H1 (cell line): ENCODE results near the gene TBX18. TPM values are rescaled to one million over a fixed set of nuclear protein-coding genes. Genes with fewer than 3 reads are reported as not detected.
A peak's percentile ranks its signal among the peaks of the same experiment; 100 is the strongest.

Experiments used
- BACH1 ChIP-seq: IDR thresholded peaks from 2 replicates; pipeline ENCODE4 v1.6.1; 2012; ENCODE audit warnings: low read length, improper control_type of control experiment
- CBX5 ChIP-seq: fragments of 300-800, 300-1000 bp; sonication (generic); IDR thresholded peaks from 2 replicates; pipeline ENCODE4 v1.7.1; 2016; ENCODE audit warnings: antibody characterized with exemption, low read length, low read depth
- CREB1 ChIP-seq: IDR thresholded peaks from 2 replicates; pipeline ENCODE4 v1.6.1; 2012; ENCODE audit warnings: inconsistent platforms
- EZH2 ChIP-seq: fragments of 200-600 bp; sonication (generic); IDR thresholded peaks from 2 replicates; pipeline ENCODE4 v1.7.1; 2012; ENCODE audit warnings: low read depth, mild to moderate bottlenecking, moderate library complexity, low read length, inconsistent platforms; ENCODE audit not compliant: severe bottlenecking
- GABPA ChIP-seq: IDR thresholded peaks from 2 replicates; pipeline ENCODE4 v1.6.1; 2011; ENCODE audit warnings: mild to moderate bottlenecking, low read length, moderate library complexity, borderline replicate concordance; ENCODE audit not compliant: insufficient read depth
- HDAC6 ChIP-seq: IDR thresholded peaks from one replicate; pipeline ENCODE4 v1.7.1; 2012; ENCODE audit warnings: low read depth, mild to moderate bottlenecking, inconsistent platforms, low read length, moderate library complexity
- KDM4A ChIP-seq: IDR thresholded peaks from one replicate; pipeline ENCODE4 v1.7.1; 2012; ENCODE audit warnings: low read depth, mild to moderate bottlenecking, moderate library complexity, low read length, inconsistent platforms; ENCODE audit not compliant: severe bottlenecking
- KDM5A ChIP-seq: fragments of 200-600 bp; IDR thresholded peaks from 2 replicates; pipeline ENCODE4 v1.7.1; 2012; ENCODE audit warnings: mild to moderate bottlenecking, low read length, inconsistent platforms, mixed read lengths
- NANOG ChIP-seq: IDR thresholded peaks from 2 replicates; pipeline ENCODE4 v1.6.1; 2011; ENCODE audit warnings: low read length, low read depth, mild to moderate bottlenecking, inconsistent platforms; ENCODE audit not compliant: insufficient read depth, poor library complexity, severe bottlenecking
- PHF8 ChIP-seq: fragments of 200-600 bp; sonication (generic); conservative IDR thresholded peaks from 2 replicates; pipeline ENCODE4 v1.7.1; 2012; ENCODE audit warnings: low read depth, mild to moderate bottlenecking, inconsistent platforms, low read length, moderate library complexity
- RXRA ChIP-seq: IDR thresholded peaks from 2 replicates; pipeline ENCODE4 v1.6.1; 2011; ENCODE audit warnings: low read depth, mild to moderate bottlenecking, low read length, moderate library complexity; ENCODE audit not compliant: insufficient read depth
- SIRT6 ChIP-seq: IDR thresholded peaks from one replicate; pipeline ENCODE4 v1.7.1; 2012; ENCODE audit warnings: low read length, inconsistent platforms
- SP4 ChIP-seq: IDR thresholded peaks from 2 replicates; pipeline ENCODE4 v1.6.1; 2012; ENCODE audit warnings: low read length, inconsistent platforms
- SUZ12 ChIP-seq: fragments of 200-600 bp; sonication (generic); IDR thresholded peaks from 2 replicates; pipeline ENCODE4 v1.6.1; 2012; ENCODE audit warnings: mild to moderate bottlenecking, inconsistent platforms, low read length, moderate library complexity, mixed read lengths
- TEAD4 ChIP-seq: IDR thresholded peaks from 2 replicates; pipeline ENCODE4 v1.6.1; 2012; ENCODE audit warnings: low read depth, low read length, inconsistent platforms, mixed read lengths
- polyA plus RNA-seq, 7 experiments: library from polyadenylated mRNA; depleted of rRNA in 3 of 7; stranded (reverse) in 5 of 7; unstranded in 2 of 7; fragments of >200 nt in 5 of 7; fragments of 200-250 nt in 2 of 7; gene quantifications; 1 replicate in 5 of 7; 2 replicates in 1 of 7; 4 replicates in 1 of 7; pipeline versions ENCODE4 v1.2.1 to v1.2.3, GENCODE V29; 2011 to 2013; ENCODE audit warnings: missing spikeins in 2 of 7, mixed read lengths in 2 of 7
- total RNA-seq: library from RNA; stranded (reverse); fragmentation: NEBNext Ultra II Directional; extraction: Animal tissue kit (Norgen Biotek cat#: 25700); gene quantifications from 2 replicates; pipeline ENCODE4 v1.2.1, GENCODE V29; 2021
- TF ChIP-seq, protein P1 (sequence below): IDR thresholded peaks from 2 replicates; pipeline ENCODE4 v1.6.1; 2012; ENCODE audit warnings: low read length, inconsistent platforms
- TF ChIP-seq, protein P2 (sequence below), 3 experiments: IDR thresholded peaks; 1 replicate in 2 of 3; 2 replicates in 1 of 3; pipeline versions ENCODE4 v1.5.1 to v1.6.1; 2011; ENCODE audit warnings: low read length in 3 of 3, mild to moderate bottlenecking in 3 of 3, inconsistent platforms in 2 of 3, low read depth in 1 of 3, moderate library complexity in 1 of 3; ENCODE audit not compliant: insufficient read depth in 1 of 3; ENCODE audit errors: control extremely low read depth in 1 of 3
- TF ChIP-seq, protein P3 (sequence below): IDR thresholded peaks from 2 replicates; pipeline ENCODE4 v1.6.1; 2011; ENCODE audit warnings: low read length, improper control_type of control experiment

TBX18 gene
- total and polyA plus RNA-seq, 2 of the 8 experiments (the other 6 are each of a cell fraction or from before 2014, with no cell fraction given), result 0.02 TPM; not detected in 1

DNA sequence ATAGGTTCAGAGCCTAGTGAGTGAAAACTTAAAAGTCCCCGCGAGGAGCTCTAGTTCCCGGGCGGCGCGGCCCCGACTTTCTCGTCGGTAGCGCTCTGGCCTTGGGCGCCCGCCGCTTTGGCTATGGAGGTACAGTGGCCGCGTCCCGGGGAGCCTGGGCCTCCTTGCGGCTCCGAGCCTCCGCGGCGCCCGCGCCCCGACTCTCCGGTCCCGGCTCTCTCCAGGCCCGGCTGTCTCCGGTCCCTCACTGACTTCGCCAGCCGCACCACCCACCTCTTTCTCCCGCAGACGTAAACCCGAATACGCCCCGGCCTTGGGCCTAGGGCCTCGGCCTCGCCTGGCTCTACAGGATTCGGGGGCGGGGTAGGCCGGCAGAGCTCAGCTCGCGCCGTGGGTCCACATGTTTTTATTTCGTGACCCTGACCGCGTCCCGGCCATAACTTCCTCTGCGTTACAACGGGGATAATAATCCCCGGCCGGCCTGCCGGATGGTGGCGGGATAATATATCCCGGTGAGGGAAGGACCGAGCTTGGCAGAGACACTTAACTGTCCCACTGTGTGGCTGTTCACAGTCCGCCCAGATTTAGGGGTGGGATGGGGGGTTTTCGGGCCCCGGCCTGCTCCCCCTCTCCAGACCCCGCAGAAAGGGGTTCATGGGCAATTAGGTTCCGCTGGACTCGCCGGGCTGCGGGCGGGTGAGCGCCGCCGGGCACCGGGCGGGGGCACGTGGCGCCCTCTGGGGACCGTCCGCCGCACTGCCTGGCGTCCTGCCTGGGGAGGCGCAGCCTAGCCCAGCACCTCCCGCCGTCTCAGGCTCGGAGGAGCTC, 10.0 kb upstream of the TBX18 start (continued):
- TF ChIP-seq, protein P1, sequence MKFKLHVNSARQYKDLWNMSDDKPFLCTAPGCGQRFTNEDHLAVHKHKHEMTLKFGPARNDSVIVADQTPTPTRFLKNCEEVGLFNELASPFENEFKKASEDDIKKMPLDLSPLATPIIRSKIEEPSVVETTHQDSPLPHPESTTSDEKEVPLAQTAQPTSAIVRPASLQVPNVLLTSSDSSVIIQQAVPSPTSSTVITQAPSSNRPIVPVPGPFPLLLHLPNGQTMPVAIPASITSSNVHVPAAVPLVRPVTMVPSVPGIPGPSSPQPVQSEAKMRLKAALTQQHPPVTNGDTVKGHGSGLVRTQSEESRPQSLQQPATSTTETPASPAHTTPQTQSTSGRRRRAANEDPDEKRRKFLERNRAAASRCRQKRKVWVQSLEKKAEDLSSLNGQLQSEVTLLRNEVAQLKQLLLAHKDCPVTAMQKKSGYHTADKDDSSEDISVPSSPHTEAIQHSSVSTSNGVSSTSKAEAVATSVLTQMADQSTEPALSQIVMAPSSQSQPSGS, result no peak
- TF ChIP-seq, protein P2, sequence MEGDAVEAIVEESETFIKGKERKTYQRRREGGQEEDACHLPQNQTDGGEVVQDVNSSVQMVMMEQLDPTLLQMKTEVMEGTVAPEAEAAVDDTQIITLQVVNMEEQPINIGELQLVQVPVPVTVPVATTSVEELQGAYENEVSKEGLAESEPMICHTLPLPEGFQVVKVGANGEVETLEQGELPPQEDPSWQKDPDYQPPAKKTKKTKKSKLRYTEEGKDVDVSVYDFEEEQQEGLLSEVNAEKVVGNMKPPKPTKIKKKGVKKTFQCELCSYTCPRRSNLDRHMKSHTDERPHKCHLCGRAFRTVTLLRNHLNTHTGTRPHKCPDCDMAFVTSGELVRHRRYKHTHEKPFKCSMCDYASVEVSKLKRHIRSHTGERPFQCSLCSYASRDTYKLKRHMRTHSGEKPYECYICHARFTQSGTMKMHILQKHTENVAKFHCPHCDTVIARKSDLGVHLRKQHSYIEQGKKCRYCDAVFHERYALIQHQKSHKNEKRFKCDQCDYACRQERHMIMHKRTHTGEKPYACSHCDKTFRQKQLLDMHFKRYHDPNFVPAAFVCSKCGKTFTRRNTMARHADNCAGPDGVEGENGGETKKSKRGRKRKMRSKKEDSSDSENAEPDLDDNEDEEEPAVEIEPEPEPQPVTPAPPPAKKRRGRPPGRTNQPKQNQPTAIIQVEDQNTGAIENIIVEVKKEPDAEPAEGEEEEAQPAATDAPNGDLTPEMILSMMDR (IDR thresholded peaks at IDR 0.05; ENCODE audit: control extremely low read depth in 1 of 3, insufficient read depth in 1 of 3, low read depth in 1 of 3, low read length in 3 of 3), result peak; percentile 85 to 94 (median 88)
- TF ChIP-seq NANOG, result no peak
- TF ChIP-seq CREB1, result no peak; the same call in 1 of the 2 replicates
- TF ChIP-seq, protein P3, sequence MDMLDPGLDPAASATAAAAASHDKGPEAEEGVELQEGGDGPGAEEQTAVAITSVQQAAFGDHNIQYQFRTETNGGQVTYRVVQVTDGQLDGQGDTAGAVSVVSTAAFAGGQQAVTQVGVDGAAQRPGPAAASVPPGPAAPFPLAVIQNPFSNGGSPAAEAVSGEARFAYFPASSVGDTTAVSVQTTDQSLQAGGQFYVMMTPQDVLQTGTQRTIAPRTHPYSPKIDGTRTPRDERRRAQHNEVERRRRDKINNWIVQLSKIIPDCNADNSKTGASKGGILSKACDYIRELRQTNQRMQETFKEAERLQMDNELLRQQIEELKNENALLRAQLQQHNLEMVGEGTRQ, result 0 out of 2 replicates have a peak, but pooled peaks have one; percentile 14
- no peak for TF ChIP-seq HDAC6
- TF ChIP-seq TEAD4, result no peak
- TF ChIP-seq PHF8, result 0 out of 2 replicates have a peak, but pooled peaks have one; percentile 19
- peak; percentile 77 for TF ChIP-seq EZH2
- no peak for TF ChIP-seq RXRA
- TF ChIP-seq GABPA, result 0 out of 2 replicates have a peak, but pooled peaks have one; percentile 10
- peak; percentile 96 for TF ChIP-seq SUZ12
- no peak for TF ChIP-seq CBX5
- no peak for TF ChIP-seq KDM5A
- TF ChIP-seq BACH1, result no peak
- peak; percentile 23 for TF ChIP-seq KDM4A
- TF ChIP-seq SP4, result no peak
- TF ChIP-seq SIRT6, result no peak
